K562 (cell line): ENCODE measurements around the gene IMMP2L. TPM values are rescaled to one million over a fixed set of nuclear protein-coding genes. Genes with fewer than 3 reads are reported as not detected.

ENCODE experiments used
- ATAC-seq: fragments of 200-7000 bp; cut with Tn5 transposase; 3 replicates; pipeline ENCODE4 v1.9.1; 2020; ENCODE audit warnings: moderate library complexity
- BruUV-seq: library from RNA; stranded (reverse); fragments of 400-500 nt; replicated peaks from 2 replicates; lab custom pipeline; 2021; lab: Mats Ljungman, UMichigan
- CTCF ChIA-PET: fragments of 300-600 bp; formaldehyde crosslinking; extraction: SDS; loops from one replicate; lab custom pipeline; 2021; ENCODE audit warnings: low intra/inter-chr PET ratio; lab: Yijun Ruan, JAX
- POLR2A ChIA-PET: fragments of 300-600, 350-650 bp; sonication (Branson Sonifier 250); formaldehyde crosslinking; extraction: SDS; loops from one replicate; lab custom pipeline; 2021; ENCODE audit warnings: antibody characterized with exemption, inconsistent platforms; lab: Yijun Ruan, JAX
- DNase-seq, 4 experiments: peaks; one replicate each; pipeline versions ENCODE4 v3.0.0 to v3.0.0-alpha.2; 2011 to 2018; ENCODE audit warnings: low spot score in 3 of 4, mixed read lengths in 3 of 4; ENCODE audit errors: extremely low read depth in 1 of 4
- FAIRE-seq: peaks from 2 replicates; lab custom pipeline; 2011; peaks lifted over from hg19 to GRCh38; lab: Jason Lieb, UNC
- H2AFZ ChIP-seq: 2 replicates; pipeline ENCODE4 v1.6.0; 2011; ENCODE audit warnings: low read depth, low read length, control low read depth, inconsistent platforms
- H3K27ac ChIP-seq: fragments of 200-600 bp; 3 replicates; pipeline ENCODE4 v1.8.0; 2011; ENCODE audit warnings: low read depth, mild to moderate bottlenecking, control low read depth, inconsistent platforms, low read length, moderate library complexity, mixed read lengths; ENCODE audit errors: extremely low read depth
- H3K27me3 ChIP-seq, 2 experiments: fragments of 300-600 bp in 1 of 2; 2 replicates in 1 of 2; 3 replicates in 1 of 2; pipeline versions ENCODE4 v1.6.0 to v1.8.0; 2011; ENCODE audit warnings: inconsistent platforms in 2 of 2, low read length in 2 of 2, mild to moderate bottlenecking in 1 of 2, mixed read lengths in 1 of 2, moderate library complexity in 1 of 2; ENCODE audit not compliant: control insufficient read depth in 2 of 2, insufficient read depth in 2 of 2
- H3K36me3 ChIP-seq: fragments of 300-600 bp; 3 replicates; pipeline ENCODE4 v1.8.0; 2011; ENCODE audit warnings: mild to moderate bottlenecking, low read length, inconsistent platforms; ENCODE audit not compliant: control insufficient read depth, insufficient read depth
- H3K4me1 ChIP-seq, 2 experiments: fragments of 200-600 bp in 1 of 2; replicated peaks in 1 of 2; 2 replicates in 1 of 2; 3 replicates in 1 of 2; pipeline versions ENCODE4 v1.5.1 to v1.8.0; 2011; ENCODE audit warnings: inconsistent platforms in 2 of 2, low read length in 2 of 2, mild to moderate bottlenecking in 1 of 2, mixed read lengths in 1 of 2, moderate library complexity in 1 of 2; ENCODE audit not compliant: control insufficient read depth in 2 of 2, insufficient read depth in 2 of 2
- H3K4me2 ChIP-seq: 2 replicates; pipeline ENCODE4 v1.6.1; 2011; ENCODE audit warnings: low read length, control low read depth, inconsistent platforms, mixed read lengths; ENCODE audit not compliant: insufficient read depth
- H3K4me3 ChIP-seq: fragments of 200-600 bp; sonication (generic), shearing (Covaris generic); 2 replicates; pipeline ENCODE4 v1.5.1; 2016; ENCODE audit warnings: control low read depth, inconsistent platforms
- H3K79me2 ChIP-seq: fragments of 200-600 bp; 3 replicates; pipeline ENCODE4 v1.8.0; 2011; ENCODE audit warnings: low read length, inconsistent platforms; ENCODE audit not compliant: control insufficient read depth, insufficient read depth
- H3K9ac ChIP-seq, 2 experiments: 2 replicates each; pipeline versions ENCODE4 v1.6.0 to v1.6.1; 2011; ENCODE audit warnings: low read depth in 2 of 2, low read length in 2 of 2, control low read depth in 1 of 2, inconsistent platforms in 1 of 2, mild to moderate bottlenecking in 1 of 2, mixed read lengths in 1 of 2; ENCODE audit not compliant: insufficient read depth in 1 of 2
- H3K9me1 ChIP-seq: one replicate; pipeline ENCODE4 v1.6.0; 2011; ENCODE audit warnings: inconsistent platforms, mild to moderate bottlenecking, low read length, moderate library complexity; ENCODE audit not compliant: control insufficient read depth, insufficient read depth
- H3K9me3 ChIP-seq: replicated peaks from 2 replicates; pipeline ENCODE4 v1.5.1; 2011; ENCODE audit warnings: low read depth, low read length, inconsistent platforms; ENCODE audit not compliant: control insufficient read depth, insufficient read depth
- H4K20me1 ChIP-seq: replicated peaks from 2 replicates; pipeline ENCODE4 v1.6.1; 2011; ENCODE audit warnings: low read length, inconsistent platforms, mixed read lengths; ENCODE audit not compliant: control insufficient read depth, insufficient read depth
- FOXJ3 ChIP-seq: sonication (generic); formaldehyde crosslinking; IDR thresholded peaks from 2 replicates; pipeline ENCODE4 v1.4.0; 2020; ENCODE audit warnings: mild to moderate bottlenecking, missing genetic modification reagents
- TCFL5 ChIP-seq: fragments of 250-450 bp; sonication (Bioruptor Pico); conservative IDR thresholded peaks from 2 replicates; pipeline ENCODE4 v1.6.1; 2021; ENCODE audit warnings: mild to moderate bottlenecking, moderate library complexity, matching md5 sums
- WGBS: fragments of 100-300 bp; shearing (Covaris generic); methylation state at CpG from one replicate; pipeline ENCODE4 v1.1.6; 2016; ENCODE audit warnings: low coverage, mixed read lengths; ENCODE audit not compliant: insufficient coverage; ENCODE audit errors: missing lambda C conversion rate; 5-methylcytosine and 5-hydroxymethylcytosine counted together
- in situ Hi-C: fragments of 300-500 bp; cut with MboI; formaldehyde crosslinking; loops from 4 replicates; pipeline ENCODE4 v1.15.0; 2018; ENCODE audit warnings: inconsistent platforms, mixed read lengths
- intact Hi-C: fragments of 100-400 bp; cut with micrococcal nuclease; formaldehyde crosslinking; loops from 2 replicates; pipeline ENCODE4 v1.14.2; 2022
- polyA plus RNA-seq, 8 experiments: library from polyadenylated mRNA; depleted of rRNA in 4 of 8; stranded (reverse) in 5 of 8; unstranded in 3 of 8; fragments of >200 nt; fragmentation: Nextera tagmentation in 2 of 8; fragmentation: Illumina TruSeq in 1 of 8; extraction: Ambion mirVana in 2 of 8; extraction: Trizol in 1 of 8; gene quantifications; 2 replicates each; pipeline versions ENCODE4 v1.2.1 to v1.2.3, GENCODE V29; 2011 to 2014; ENCODE audit warnings: inconsistent platforms in 1 of 8, missing spikeins in 1 of 8
- total RNA-seq, 7 experiments: library from RNA; depleted of rRNA in 6 of 7; stranded (reverse); fragments of >200 nt in 6 of 7; fragmentation: Illumina TruSeq in 2 of 7; extraction: Trizol in 2 of 7; gene quantifications; 2 replicates each; pipeline versions ENCODE4 v1.2.1 to v1.2.3, GENCODE V29; 2011 to 2021; ENCODE audit warnings: low replicate concordance in 1 of 7
- TF ChIP-seq, protein P1 (sequence below): fragments of 200-800 bp; sonication (Bioruptor generic); IDR thresholded peaks from 2 replicates; pipeline ENCODE4 v1.6.1; 2017; ENCODE audit warnings: missing genetic modification characterization, missing compliant biosample characterization

Gene IMMP2L
- total and polyA plus RNA-seq, 9 of the 15 experiments (the other 6 are each of a cell fraction or from before 2014, with no cell fraction given): 29.7 to 116 (median 53.0) TPM

DNA sequence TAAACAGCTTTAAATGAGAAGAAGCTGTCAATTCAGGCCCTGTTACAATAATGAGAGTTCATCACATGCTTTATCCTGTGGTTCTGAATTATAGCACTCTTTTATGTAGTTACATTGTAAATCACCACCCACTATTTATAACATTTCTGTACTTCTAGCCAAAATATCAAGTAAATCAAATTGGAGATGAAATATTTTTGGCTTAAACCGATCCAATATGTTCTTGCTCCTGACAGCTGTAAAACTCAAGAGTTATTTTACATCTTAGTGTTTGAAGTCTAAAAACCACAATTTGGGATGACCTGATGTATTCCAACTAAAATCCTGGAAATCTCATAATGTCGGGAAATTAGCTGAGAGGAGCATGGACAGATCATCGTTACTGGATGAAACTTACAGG lies 842.6 kb downstream of the IMMP2L start:
- no peak overlapping the region for H3K4me2 ChIP-seq
- H3K4me3 ChIP-seq: no peak overlapping the region
- no peak for ATAC-seq
- intact Hi-C loops (no loop called here), in situ Hi-C loops (no loop called here)
- H3K27me3 ChIP-seq: no peaks in the 10 kb centered on the region
- no peak overlapping the region for H3K27ac ChIP-seq
- no peak overlapping the region for H2AFZ ChIP-seq
- no peaks in the 10 kb centered on the region for H3K9me1 ChIP-seq
- no peak for DNase-seq
- no peaks in the 10 kb centered on the region for H3K79me2 ChIP-seq
- no peak overlapping the region for H3K9ac ChIP-seq
- no peaks in the 10 kb centered on the region for H3K36me3 ChIP-seq
- WGBS: 1% methylated on average over 3 of the region's 3 CpGs
- no peaks in the 10 kb centered on the region for H3K9me3 ChIP-seq
- POLR2A ChIA-PET: interaction anchor here (0.6 to 1.6 kb wide), 2 partner anchors 18 to 23 kb away, joined by 3 read pairs; no protein-coding TSS in a partner anchor
- TF ChIP-seq, protein P1, sequence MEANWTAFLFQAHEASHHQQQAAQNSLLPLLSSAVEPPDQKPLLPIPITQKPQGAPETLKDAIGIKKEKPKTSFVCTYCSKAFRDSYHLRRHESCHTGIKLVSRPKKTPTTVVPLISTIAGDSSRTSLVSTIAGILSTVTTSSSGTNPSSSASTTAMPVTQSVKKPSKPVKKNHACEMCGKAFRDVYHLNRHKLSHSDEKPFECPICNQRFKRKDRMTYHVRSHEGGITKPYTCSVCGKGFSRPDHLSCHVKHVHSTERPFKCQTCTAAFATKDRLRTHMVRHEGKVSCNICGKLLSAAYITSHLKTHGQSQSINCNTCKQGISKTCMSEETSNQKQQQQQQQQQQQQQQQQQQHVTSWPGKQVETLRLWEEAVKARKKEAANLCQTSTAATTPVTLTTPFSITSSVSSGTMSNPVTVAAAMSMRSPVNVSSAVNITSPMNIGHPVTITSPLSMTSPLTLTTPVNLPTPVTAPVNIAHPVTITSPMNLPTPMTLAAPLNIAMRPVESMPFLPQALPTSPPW (CRISPR knock-in tag): no peak
- no peak for TF ChIP-seq TCFL5 (CRISPR knock-in tag)
- TF ChIP-seq FOXJ3 (CRISPR knock-in tag): no peak
- CTCF ChIA-PET: no interaction called here
- FAIRE-seq: no peak
- no TSS peak for BruUV-seq
- H3K4me1 ChIP-seq: no peaks in the 10 kb centered on the region
- no peaks in the 10 kb centered on the region for H4K20me1 ChIP-seq
